ENCODE data around the gene ANAPC4. TPM values are rescaled to one million over a fixed set of nuclear protein-coding genes. Genes with fewer than 3 reads are reported as not detected.

ANAPC4 gene
- total RNA-seq, 1 donor from 2014 or later: 33.0 TPM

- ATAC-seq (no peak), DNase-seq (no peak)
- intact Hi-C loops (cut with DNase I): no loop called here
- Histone ChIP-seq H3K36me3 (peaks cover 34% of the 10 kb centered on the region), H3K27me3 (no peaks in the 10 kb centered on the region), H3K9me3 (no peaks in the 10 kb centered on the region), H3K4me1 (peaks cover 12% of the 10 kb centered on the region), H3K4me3 (no peak overlapping the region), H3K27ac (no peak overlapping the region)
- no peak for TF ChIP-seq CTCF (IDR thresholded peaks at IDR 0.05)
Measured at GRCh38 chr4:25379591-25379990, 2.5 kb downstream of the ANAPC4 start.

GRCh38 chr4:25383647-25384046 is 6.6 kb downstream of the ANAPC4 start:
- TF ChIP-seq CTCF (IDR thresholded peaks at IDR 0.05): no peak
- no peak for ATAC-seq
- intact Hi-C loops (cut with DNase I): no loop called here
- H3K9me3 ChIP-seq: no peaks in the 10 kb centered on the region
- peaks cover 74% of the 10 kb centered on the region for H3K36me3 ChIP-seq
- DNase-seq: no peak
- no peak overlapping the region for H3K27ac ChIP-seq
- peaks cover 4% of the 10 kb centered on the region for H3K4me1 ChIP-seq
- H3K27me3 ChIP-seq: no peaks in the 10 kb centered on the region
- no peak overlapping the region for H3K4me3 ChIP-seq

- intact Hi-C loops (cut with DNase I): no loop called here
- Histone ChIP-seq H3K27me3 (no peaks in the 10 kb centered on the region), H3K9me3 (no peaks in the 10 kb centered on the region), H3K36me3 (peaks cover 91% of the 10 kb centered on the region), H3K27ac (no peak overlapping the region), H3K4me3 (no peak overlapping the region), H3K4me1 (no peaks in the 10 kb centered on the region)
- ATAC-seq: no peak
- TF ChIP-seq CTCF (IDR thresholded peaks at IDR 0.05): no peak
- no peak for DNase-seq
Measured at GRCh38 chr4:25386926-25387325, 9.9 kb downstream of the ANAPC4 start.

- no peak for TF ChIP-seq CTCF (IDR thresholded peaks at IDR 0.05)
- Histone ChIP-seq H3K27ac (no peak overlapping the region), H3K27me3 (no peaks in the 10 kb centered on the region), H3K9me3 (no peaks in the 10 kb centered on the region), H3K4me1 (no peaks in the 10 kb centered on the region), H3K36me3 (peaks cover 95% of the 10 kb centered on the region), H3K4me3 (no peak overlapping the region)
- DNase-seq: no peak
- intact Hi-C loops (cut with DNase I): no loop called here
- ATAC-seq: no peak
Measured at GRCh38 chr4:25397305-25397704, 20.2 kb downstream of the ANAPC4 start.

GRCh38 chr4:25399510-25399909 is 22.4 kb downstream of the ANAPC4 start:
- Histone ChIP-seq H3K27me3 (no peaks in the 10 kb centered on the region), H3K4me3 (no peak overlapping the region), H3K36me3 (peaks cover 94% of the 10 kb centered on the region), H3K27ac (no peak overlapping the region), H3K4me1 (no peaks in the 10 kb centered on the region), H3K9me3 (no peaks in the 10 kb centered on the region)
- TF ChIP-seq CTCF (IDR thresholded peaks at IDR 0.05): no peak
- ATAC-seq (no peak), DNase-seq (no peak)
- intact Hi-C loops (cut with DNase I): no loop called here

- Histone ChIP-seq H3K27me3 (no peaks in the 10 kb centered on the region), H3K4me3 (no peak overlapping the region), H3K27ac (no peak overlapping the region), H3K36me3 (peaks cover 94% of the 10 kb centered on the region), H3K4me1 (no peaks in the 10 kb centered on the region), H3K9me3 (no peaks in the 10 kb centered on the region)
- intact Hi-C loops (cut with DNase I): no loop called here
- DNase-seq (no peak), ATAC-seq (peak; percentile 35)
- TF ChIP-seq CTCF (IDR thresholded peaks at IDR 0.05): no peak
Measured at GRCh38 chr4:25401066-25401465, 24.0 kb downstream of the ANAPC4 start.

All from upper lobe of right lung (tissue), 1 donor.